Inflammatory macrophage treated with lipopolysaccharide for 4 hours (primary cell): ENCODE data around the gene MIPEP.
"Not testable (repeated sequence)": the region's sequence is repeated elsewhere in the genome, so short reads cannot be mapped to it uniquely, and the experiment has no call there.

Source experiments
- DNase-seq: peaks from one replicate; pipeline ENCODE4 v3.0.0-alpha.2; 2020

MIPEP gene

DNA sequence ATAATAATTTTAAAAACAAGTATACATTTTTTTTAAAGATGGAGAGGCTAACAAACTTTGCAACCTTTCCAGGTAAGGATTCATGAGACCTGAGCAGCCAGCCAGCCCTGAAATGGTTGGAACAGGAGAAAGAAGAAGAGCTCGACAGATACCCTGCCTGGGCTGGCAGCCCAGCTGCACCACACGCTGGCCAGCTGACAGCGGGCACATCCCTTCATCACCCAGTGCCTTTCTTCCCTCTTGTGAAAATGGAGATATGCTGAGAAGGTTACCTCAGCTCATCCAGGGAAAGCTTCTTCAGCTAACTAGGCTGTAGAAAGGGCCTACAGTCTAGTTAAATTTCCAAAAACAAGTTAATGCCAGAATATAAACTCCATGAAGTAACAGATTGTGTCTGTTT lies 4.8 kb downstream of the MIPEP start:
- DNase-seq = not testable (repeated sequence)

DNA sequence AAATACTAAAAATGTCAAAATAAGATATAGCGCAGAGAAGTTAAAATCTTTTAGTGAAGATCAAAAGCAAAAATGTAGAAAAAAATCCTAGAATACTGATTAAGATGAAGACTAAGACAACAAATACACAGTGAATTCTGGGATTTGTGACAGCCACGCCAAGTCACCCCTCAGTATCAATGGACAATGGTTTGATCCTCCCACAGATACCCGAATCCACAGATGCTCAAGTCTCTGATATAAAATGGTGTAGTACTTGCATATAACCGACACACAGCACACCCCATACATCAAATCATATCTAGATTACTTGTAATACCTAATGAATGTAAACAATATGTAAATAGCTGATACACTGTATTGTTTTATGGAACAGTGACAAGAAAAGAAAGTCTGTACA lies 5.9 kb downstream of the MIPEP start:
- DNase-seq = no peak

DNA sequence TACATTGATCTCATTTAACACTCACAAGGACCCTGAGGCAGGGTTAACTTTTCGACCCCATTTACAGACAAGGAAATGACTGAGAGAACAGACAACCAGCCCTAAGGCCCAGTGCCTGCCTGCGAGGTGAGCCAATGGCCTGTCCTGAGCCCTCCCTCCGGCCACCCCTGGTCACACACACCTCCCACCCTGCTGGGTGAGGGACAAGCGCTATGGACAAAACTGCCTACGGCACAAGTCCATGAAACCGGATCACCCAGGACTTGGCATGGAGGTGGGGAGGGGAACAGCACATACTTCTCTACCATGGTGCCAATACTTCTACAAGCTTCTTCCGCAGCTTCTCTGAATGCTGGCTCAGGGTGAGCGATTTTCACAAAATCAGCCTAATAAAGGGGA lies 7.8 kb downstream of the MIPEP start:
- DNase-seq = not testable (repeated sequence)

DNA sequence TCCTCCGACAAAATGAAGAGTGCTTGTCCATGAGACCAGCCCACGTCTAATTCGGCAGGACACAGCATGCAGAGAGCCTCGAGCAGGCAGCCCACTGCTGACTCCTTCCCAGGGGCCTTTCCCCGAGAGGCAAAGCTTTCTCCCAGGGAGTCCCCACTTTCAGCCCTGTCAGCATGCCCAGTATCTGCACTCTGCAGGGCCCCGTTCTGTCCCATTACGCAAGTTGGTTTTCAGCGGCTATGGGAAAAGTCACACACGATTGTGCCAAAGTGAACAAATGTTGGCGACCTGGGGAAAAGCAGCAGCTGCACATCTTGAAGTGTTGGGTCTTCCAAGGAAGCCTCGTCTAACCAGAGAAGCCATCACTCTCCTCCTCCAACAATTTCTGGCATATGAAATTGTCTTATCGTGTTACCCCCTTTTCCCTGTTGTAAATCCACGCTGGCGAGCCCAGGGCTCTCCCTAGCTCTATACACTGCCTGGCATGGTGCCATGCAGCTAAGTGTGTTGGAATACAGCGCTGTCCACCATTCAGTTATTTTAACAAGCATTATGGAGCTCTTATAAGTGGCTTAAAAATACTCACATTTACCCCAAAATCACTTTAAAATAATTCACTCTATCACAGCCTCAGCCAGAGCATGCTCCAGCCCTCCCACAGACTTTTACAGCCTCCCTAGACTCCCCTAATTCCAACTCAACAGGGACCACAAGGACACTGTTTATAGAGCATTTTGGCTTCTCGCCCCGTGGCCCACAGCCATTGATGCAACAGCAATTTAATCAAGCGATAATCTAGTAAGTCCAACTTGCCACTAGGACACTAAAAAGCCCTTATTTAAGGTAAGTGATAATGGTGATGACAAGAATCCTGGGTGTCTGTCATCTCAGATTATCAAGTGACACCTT lies 8.5 kb downstream of the MIPEP start:
- not testable (repeated sequence) for DNase-seq

DNA sequence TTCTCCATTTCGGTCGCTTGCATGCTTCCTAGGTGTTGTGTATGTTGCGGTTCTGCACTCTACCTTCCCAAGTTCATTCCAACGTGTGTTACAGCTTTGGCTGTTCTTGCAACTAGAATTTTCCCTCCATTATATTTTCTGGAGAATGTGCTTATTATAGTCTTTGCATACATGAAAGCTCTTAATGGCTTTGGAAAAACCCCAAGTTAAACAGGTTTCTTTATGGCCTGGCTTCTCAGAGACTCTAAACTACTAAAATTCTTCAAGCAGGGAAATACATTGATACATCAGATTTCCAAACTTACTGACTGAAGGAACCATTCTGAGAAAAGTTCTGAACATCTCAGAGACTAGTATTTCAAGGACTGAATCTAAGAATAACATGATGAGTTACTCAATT lies 11.9 kb downstream of the MIPEP start:
- no peak for DNase-seq

DNA sequence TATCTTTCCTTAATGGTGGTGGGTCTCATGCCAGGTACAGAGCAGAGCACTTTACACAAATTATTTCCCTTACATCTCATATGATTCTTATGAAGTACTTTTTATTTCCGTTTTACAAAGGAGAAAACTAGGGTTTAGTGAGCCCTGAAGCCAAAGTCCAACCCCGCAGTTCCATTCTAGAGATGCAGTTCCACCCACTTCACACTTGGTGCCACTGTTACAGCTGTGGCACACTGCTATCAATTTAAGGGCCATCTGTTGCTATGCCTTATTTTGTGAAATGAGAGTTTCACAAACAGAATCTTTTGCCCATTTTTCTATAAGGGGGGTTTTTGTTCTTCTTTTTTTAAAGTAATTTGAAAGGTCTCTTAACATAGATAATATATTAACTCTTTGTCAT lies 12.9 kb downstream of the MIPEP start:
- DNase-seq = peak; percentile 13

DNA sequence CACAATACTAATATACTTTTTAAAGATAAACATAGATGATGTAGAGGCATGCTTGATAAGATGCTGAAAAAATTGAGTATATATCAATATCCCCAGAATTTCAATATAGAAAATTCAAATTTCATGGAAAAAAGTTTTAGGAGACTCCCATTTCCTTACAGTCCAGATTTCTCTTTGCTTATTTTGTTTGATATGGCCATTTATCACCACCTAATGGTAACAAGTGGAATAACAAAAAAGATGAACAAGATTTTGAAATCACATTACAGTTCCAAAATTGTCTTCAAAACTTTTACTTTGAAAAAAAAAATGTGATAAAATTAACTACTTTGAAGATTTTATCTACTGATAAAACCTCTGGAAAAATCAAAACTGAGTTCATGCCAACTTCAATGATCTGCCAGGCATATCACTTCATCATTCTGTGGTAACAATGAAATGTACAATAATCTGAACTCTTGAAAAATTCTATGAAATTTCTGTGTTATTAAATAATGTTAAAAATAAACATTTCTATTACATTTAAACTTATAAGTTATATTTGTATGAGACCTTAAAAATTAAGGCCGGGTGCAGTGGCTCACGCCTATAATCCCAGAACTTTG lies 17.5 kb downstream of the MIPEP start:
- peak; percentile 36 for DNase-seq

DNA sequence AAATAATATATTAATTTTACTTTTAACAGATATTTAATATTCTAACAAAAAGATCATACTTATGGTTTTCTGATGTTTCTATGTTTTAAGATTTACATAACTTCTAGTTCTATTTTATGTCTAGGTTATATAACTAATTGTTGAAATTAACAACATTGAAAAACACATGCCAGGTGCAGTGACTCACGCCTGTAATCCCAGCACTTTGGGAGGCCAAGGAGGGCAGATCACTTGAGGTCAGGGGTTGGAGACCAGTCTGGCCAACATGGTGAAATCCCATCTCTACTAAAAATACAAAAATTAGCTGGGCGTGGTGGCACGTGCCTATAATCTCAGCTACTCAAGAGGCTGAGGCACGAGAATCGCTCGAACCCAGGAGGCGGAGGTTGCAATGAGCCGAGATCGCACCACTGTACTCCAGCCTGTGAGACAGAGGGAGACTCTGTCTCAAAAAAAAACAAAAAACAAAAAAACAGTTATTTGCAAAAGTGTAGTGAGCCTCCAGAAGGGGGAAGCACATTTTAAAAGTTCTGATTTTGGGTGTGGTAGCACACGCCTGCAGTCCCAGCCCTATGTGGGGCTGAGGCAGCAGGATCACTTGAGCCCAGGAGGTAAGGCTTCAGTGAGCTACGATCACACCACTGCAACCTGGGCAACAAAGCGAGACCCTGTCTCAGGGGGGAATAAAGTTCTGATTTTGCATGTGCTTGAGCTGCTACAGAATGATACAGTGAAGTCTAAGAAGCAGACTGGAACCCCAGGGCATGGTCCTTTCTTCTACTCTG lies 18.7 kb downstream of the MIPEP start:
- DNase-seq = no peak

DNA sequence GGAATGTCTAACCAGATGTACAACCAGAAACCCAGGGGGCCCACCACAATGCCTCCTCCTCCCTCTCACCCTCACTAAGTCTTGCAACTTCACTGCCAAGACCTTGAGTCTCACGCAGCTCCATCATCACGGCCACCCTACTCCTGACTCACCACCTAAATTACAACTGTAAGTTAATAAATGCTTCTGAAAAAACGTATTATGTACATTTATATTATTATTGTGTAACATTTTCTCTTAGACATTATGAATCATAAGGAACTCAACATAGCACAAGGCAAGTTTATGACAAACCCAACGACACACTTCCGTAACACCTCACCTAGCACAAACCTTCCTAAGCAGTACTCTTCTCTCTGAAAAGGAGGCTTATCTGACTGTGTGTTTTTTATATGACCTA lies 20.7 kb downstream of the MIPEP start:
- no peak for DNase-seq

DNA sequence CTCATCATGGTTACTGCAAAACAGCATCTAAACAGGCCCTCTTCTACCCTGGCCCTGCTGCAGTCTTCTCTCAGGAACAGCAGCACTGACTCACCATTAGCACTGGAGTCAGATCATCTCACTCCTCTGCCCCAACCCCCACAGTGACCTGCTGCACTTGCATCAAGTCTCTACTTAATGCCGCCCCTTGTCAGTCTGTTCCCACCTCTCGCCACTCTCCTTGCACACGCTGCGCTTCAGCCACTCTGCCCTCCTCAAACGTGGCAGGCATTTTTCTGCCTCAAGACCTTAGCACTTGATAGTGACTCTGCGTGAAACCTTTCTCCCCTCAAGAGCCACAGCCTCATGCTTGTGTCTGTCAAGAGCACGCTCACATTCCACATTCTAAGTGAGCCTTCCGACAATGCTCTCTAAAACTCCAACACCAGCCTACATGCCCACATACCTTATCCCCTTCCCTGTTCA lies 22.1 kb downstream of the MIPEP start:
- no peak for DNase-seq

DNA sequence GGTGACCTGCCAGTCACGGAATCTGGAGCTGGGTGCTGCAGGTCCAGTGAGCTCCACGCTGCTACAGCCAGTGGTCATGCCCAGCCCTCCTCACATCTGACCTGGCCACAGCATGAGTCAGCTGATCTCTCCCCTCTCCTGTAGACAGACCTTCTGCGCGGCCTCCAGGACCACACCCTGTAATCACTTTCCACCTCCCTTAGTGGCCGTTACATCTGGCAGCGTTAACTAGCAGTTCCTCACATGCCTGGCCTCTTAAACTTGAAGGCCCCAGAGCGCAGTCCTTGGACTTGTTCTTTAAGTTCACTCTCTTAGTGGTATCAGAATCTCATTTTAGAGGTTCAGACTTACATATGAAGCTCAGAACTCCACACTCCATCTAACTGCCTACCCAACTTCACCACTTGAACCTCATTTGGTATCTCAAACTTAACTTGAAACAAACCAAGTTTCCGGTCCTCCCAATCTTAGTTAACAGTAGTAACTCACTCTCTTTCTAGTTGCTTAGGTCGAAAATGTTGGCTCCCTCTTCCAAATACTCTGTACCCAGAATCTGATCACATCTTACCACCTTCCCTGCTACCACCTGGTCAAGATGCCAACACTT lies 22.7 kb downstream of the MIPEP start:
- DNase-seq = no peak

DNA sequence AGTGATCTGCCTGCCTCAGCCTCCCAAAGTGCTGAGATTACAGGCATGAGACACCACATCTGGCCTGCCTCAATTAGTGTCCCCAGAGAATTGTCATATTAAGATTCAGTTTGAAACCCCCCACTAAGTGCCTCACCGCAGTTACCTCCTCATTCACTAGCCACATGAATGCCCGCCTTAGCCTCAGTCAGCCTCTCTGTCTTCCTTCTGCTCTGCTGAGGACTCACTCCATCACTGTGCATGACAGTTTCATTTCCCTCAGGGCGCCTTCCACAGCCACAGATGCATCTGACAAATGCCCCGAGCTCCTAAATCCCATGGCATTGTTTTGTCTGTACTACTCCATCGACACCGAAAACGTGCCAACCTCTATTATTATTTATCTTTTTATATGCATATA lies 23.3 kb downstream of the MIPEP start:
- DNase-seq = no peak

DNA sequence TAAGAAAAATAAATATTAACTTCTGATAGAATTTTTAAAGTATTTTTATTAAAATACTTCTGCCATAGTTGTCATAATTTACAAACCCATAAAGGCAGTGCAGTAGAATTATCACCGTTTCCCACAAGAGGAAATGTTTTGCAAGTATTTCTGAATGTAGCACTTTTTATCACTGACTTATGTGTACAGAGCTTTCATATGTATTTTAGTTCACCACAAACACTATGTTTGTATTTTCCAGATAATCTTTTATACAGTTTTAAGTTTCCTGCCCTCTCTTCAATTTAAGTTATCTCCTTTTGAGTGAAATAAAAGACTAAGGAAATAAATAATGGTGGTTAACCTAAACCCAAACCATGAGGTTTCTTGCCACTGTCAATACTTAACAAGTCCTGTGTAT lies 24.2 kb downstream of the MIPEP start:
- DNase-seq = no peak

DNA sequence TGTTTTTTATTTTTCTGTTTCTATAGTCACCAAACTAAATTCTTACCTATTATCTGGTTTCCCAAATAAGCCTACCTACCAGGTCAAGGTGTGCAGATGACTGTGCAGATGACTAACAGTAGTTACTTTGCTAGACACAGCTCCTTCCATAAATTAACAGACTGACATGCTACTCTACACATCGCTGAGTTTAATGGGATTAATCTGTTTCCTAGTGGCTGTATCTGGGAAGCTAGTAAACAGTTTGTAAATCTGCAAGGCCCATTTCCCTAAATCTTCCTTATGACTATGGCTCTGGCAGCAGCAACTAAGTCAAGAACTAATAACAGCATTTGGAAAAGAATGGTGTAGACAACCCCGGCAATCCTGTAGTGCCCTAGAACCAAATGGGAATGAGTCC lies 27.9 kb downstream of the MIPEP start:
- no peak for DNase-seq

DNA sequence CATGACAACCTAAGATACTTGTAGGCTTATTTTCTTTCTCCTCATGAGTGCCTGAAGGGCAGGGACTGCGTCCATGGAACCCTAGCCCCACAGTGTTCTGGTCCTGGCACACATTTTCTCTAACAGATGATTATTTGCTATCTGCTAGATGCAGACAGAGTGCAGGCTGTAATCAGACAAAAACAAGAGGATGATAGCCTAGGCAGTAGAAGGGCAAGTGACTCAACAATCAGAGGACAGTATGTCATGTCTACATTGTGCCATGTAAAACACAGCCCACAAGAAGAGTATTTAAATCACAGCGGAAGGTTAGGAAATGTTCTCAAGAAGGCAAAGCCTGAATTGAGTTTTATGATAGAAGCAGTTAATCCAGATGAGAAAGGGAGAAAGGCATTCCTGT lies 29.3 kb downstream of the MIPEP start:
- DNase-seq = no peak

DNA sequence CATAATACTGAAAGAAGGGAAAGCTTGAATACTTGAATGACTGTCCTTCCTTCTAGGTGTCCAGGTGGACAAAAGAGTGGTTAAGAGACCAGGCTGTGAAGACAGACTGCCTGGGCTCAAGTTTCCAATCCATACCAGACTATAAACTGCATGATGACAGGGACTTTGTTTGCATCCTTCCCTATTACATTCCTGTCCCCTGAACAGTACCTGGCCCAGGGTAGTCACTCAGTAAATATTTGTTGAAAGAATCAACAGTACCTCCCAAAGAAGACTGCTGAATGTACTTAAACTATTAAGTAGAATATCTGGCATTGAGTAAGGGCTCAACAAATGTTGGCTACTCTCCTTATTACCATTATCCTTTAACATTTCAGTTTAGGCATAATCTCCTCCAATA lies 29.7 kb downstream of the MIPEP start:
- DNase-seq = no peak

DNA sequence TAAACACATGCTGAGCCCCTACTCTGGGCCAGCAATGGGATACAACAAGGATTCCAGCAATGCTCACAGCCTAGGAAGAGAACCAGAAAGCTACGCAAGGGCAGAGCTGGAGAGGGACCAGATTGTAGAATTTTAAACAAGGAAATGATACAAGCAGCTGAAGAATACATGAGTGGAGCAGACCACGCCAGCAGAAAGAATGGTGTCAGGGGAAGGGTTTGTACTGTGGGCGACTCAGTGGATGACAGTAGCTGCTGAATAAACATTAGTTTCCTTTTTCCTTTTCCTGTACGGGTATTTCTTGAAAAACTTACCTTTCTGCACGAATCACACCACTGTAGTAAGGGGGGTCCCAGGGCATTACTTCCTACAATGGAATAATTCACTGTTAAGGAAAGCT lies 30.7 kb downstream of the MIPEP start:
- no peak for DNase-seq

DNA sequence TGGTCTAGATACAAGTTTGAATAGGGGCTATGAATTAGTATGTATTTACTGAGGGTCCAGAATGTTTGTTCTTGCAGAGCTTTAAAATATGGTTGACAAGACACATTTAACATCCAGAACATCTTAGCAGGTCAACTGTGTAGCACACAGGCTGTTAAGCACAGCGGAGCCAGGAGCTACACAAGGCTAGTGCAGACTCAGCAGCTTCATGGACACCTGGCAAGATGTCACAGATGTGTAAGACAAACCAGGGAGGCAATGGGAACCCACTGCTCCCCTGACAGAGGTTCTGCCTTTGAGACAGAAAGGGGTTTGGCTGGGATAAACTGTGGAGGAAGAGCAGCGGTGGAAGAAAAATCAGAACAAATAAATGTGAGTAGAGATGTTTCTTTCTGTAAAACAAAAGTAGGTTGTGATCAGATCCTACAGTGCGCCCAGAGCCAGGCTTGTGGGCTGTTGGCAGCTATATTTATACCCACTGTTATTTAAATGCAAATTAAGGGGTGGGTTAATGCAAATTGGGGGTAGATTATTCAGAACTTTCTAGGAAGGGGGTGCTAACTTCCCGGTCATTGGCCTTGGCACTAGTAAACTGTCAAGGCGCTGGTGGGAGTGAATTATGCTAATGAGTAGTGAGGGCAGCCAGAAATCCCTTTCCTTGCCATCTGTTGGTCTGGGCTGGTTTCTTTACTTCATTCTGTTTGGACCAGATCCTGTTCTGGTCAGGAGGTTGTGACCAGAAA lies 33.0 kb downstream of the MIPEP start:
- no peak for DNase-seq

DNA sequence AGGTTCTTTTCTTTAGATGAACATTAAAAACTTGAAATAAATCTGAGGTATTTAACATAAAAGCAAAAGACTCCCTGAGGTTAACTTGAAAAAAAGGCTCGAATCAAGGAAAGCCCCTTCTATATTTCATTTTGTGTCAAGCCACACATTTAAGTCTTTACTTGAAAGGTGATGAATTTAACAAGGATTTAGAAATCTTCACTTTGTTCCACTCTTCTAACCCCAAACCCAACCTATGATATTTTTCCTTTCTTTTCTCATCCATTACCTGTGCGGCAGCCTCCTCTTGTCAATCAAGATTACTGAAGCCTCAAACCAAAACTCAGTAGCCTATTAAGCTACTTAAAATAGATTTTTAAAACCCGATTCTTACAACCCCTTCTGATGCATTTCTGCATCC lies 33.8 kb downstream of the MIPEP start:
- DNase-seq = no peak

DNA sequence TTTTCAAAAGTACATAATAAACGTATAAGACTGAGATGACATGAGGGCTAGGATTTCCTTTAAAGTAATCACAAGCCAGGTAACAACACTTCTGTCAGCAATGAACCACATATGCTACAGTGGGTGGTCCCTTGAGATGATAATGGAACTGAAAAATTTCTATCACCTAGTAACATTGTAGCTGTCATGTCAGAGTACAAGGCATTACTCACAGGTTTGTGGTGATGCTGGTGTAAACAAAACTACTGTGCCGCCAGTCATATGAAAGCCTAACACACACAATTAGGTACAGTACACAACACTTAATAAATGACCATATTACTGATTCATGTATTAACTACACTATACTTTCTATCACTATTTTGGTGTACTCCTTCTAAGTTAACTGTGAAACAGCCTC lies 36.8 kb downstream of the MIPEP start:
- no peak for DNase-seq

DNA sequence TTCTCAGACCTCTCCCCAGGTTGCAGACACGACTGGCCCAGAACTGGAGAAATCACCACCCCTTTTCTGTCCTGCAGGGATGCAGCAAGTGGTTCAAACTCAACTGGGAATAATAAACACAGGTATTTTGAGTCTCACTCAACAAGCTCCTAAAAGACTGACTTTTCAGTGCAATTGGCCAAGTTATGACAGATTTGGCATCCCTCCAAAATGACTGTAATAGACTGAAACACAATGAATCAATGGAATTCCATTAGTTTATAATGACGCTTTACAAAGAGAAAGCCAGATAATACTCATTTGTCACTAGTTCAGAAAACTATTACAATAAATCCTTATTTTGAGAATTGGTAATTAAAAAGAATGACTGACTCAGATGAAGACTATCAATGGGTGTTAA lies 38.1 kb downstream of the MIPEP start:
- DNase-seq = no peak

DNA sequence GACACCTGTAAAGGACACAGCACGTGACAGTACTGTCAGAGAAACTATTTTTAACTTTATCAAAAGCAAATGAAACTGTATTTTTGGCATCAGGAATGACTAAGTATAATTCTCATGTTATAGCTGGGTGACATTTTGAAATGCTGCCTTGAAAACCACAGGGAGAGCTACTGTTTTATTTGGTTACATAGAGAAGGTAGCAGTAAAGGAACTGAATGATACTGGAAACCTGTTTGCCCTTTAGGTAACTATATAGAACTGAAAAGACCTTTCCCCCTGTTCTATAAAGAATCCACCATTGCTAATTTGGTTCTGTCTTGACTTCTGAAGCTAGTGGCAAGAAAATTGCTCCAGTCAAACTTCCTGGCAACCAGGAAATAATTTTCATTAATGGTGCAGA lies 39.1 kb downstream of the MIPEP start:
- no peak for DNase-seq

DNA sequence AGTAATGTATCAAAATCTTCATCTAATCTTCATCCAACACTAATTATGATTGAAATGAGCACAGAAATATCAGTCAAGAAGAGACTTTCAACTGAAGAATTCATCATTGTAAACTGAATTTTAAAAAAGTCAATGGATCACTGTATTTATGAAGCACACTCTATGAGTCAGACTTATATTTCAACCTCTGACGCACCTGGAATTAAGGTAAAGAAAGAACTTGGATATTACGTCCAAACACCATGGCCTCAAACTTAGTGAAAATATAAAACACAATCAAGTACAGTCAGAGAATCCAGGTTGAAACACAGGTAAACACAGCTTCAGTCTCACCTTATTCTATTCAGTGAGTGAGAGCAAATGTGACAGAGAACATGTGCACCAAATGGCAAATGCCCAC lies 39.5 kb downstream of the MIPEP start:
- no peak for DNase-seq
